Caco-2 (cell line): Measurements from ENCODE around the gene CTTNBP2NL. TPM values are rescaled to one million over a fixed set of nuclear protein-coding genes. Genes with fewer than 3 reads are reported as not detected.
"Not testable (repeated sequence)": the region's sequence is repeated elsewhere in the genome, so short reads cannot be mapped to it uniquely, and the experiment has no call there.

Experiments
- BruUV-seq: library from RNA; stranded (reverse); fragments of 400-500 nt; replicated peaks from 2 replicates; lab custom pipeline; 2021; lab: Mats Ljungman, UMichigan
- CTCF ChIA-PET: fragments of 300-600 bp; sonication (Branson Sonifier 250); formaldehyde crosslinking; loops from one replicate; lab custom pipeline; 2022; ENCODE audit warnings: antibody characterized with exemption; lab: Charles Lee
- POLR2A ChIA-PET: fragments of 300-600 bp; sonication (Branson Sonifier 250); formaldehyde crosslinking; loops from one replicate; lab custom pipeline; 2022; ENCODE audit warnings: antibody characterized with exemption; lab: Charles Lee
- DNase-seq, 2 experiments: peaks; one replicate each; pipeline versions ENCODE4 v3.0.0 to v3.0.0-alpha.2; 2020 to 2022
- H3K27me3 ChIP-seq: replicated peaks from 2 replicates; pipeline ENCODE4 v1.6.0; 2011; ENCODE audit warnings: low read length; ENCODE audit not compliant: control insufficient read depth, insufficient read depth
- H3K36me3 ChIP-seq: 2 replicates; pipeline ENCODE4 v1.5.1; 2011; ENCODE audit warnings: low read length; ENCODE audit not compliant: control insufficient read depth, insufficient read depth
- H3K4me1 ChIP-seq: fragments of 250-450 bp; sonication (Bioruptor Pico); 2 replicates; pipeline ENCODE4 v1.5.1; 2020; ENCODE audit warnings: mild to moderate bottlenecking
- H3K4me3 ChIP-seq: 2 replicates; pipeline ENCODE4 v1.5.1; 2011; ENCODE audit warnings: low read depth, mild to moderate bottlenecking, control low read depth, low read length
- H3K9me3 ChIP-seq: fragments of 250-450 bp; sonication (Bioruptor Pico); 2 replicates; pipeline ENCODE4 v1.5.1; 2020; ENCODE audit warnings: mild to moderate bottlenecking, moderate library complexity
- H3K27ac Mint-ChIP-seq: one replicate; pipeline ENCODE4 v1.8.0; 2022; ENCODE audit warnings: mixed read lengths; ENCODE audit not compliant: unreplicated experiment
- H3K27me3 Mint-ChIP-seq: one replicate; pipeline ENCODE4 v1.8.0; 2022; ENCODE audit warnings: mixed read lengths; ENCODE audit not compliant: insufficient read depth, unreplicated experiment
- H3K36me3 Mint-ChIP-seq: one replicate; pipeline ENCODE4 v1.8.0; 2022; ENCODE audit warnings: mild to moderate bottlenecking, mixed read lengths; ENCODE audit not compliant: insufficient read depth, unreplicated experiment
- H3K4me1 Mint-ChIP-seq: one replicate; pipeline ENCODE4 v1.8.0; 2022; ENCODE audit warnings: low read depth, mixed read lengths; ENCODE audit not compliant: unreplicated experiment
- H3K4me3 Mint-ChIP-seq: one replicate; pipeline ENCODE4 v1.8.0; 2022; ENCODE audit warnings: mild to moderate bottlenecking, moderate library complexity, mixed read lengths; ENCODE audit not compliant: unreplicated experiment
- H3K9me3 Mint-ChIP-seq: one replicate; pipeline ENCODE4 v1.8.0; 2022; ENCODE audit warnings: mixed read lengths; ENCODE audit not compliant: unreplicated experiment
- intact Hi-C: fragments of 100-400 bp; cut with micrococcal nuclease; formaldehyde crosslinking; loops from one replicate; pipeline ENCODE4 v1.10.0; 2022; ENCODE audit not compliant: unreplicated experiment
- total RNA-seq: library from RNA; stranded (reverse); gene quantifications from 2 replicates; pipeline ENCODE4 v1.2.3, GENCODE V29; 2022
- TF ChIP-seq, protein P1 (sequence below), 2 experiments: fragments of 200-600 bp in 1 of 2; IDR thresholded peaks; 1 replicate in 1 of 2; 2 replicates in 1 of 2; pipeline versions ENCODE4 v1.5.1 to v1.8.0; 2011 to 2022; ENCODE audit warnings: antibody characterized with exemption in 1 of 2, control low read depth in 1 of 2, inconsistent platforms in 1 of 2, low read depth in 1 of 2, low read length in 1 of 2, mild to moderate bottlenecking in 1 of 2, moderate library complexity in 1 of 2; ENCODE audit not compliant: insufficient read depth in 1 of 2, severe bottlenecking in 1 of 2, unreplicated experiment in 1 of 2

CTTNBP2NL gene
- total RNA-seq, 1 experiment from 2014 or later, result 11.3 TPM

DNA sequence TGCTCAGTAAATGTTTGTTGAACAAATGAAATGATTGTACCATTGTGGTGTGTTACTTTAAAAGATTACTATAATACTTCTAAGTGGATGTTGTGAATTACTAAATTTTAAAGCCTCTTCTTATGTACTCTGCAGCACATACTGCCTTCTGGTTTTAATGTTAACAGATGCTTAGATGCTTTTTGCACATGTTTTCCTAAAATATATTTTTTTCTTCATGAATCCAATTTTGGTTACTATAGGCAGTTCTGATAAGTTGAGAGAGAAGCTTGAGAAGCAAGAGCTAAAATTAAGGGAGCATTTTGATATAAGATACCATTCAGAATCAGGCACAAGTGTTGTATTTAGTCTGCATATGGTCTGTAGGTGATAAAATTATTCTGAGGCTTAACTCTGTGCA, 21.3 kb downstream of the CTTNBP2NL start:
- Histone ChIP-seq H3K4me1 (no peaks in the 10 kb centered on the region), H3K27me3 (no peaks in the 10 kb centered on the region), H3K4me3 (no peak overlapping the region), H3K9me3 (no peaks in the 10 kb centered on the region), H3K36me3 (no peaks in the 10 kb centered on the region)
- H3K9me3 Mint-ChIP-seq, result no peaks in the 10 kb centered on the region
- H3K36me3 Mint-ChIP-seq, result peaks cover 8% of the 10 kb centered on the region
- no peak overlapping the region for H3K4me3 Mint-ChIP-seq
- BruUV-seq, result no TSS peak
- no peak overlapping the region for H3K27ac Mint-ChIP-seq
- H3K4me1 Mint-ChIP-seq, result no peaks in the 10 kb centered on the region
- TF ChIP-seq, protein P1, sequence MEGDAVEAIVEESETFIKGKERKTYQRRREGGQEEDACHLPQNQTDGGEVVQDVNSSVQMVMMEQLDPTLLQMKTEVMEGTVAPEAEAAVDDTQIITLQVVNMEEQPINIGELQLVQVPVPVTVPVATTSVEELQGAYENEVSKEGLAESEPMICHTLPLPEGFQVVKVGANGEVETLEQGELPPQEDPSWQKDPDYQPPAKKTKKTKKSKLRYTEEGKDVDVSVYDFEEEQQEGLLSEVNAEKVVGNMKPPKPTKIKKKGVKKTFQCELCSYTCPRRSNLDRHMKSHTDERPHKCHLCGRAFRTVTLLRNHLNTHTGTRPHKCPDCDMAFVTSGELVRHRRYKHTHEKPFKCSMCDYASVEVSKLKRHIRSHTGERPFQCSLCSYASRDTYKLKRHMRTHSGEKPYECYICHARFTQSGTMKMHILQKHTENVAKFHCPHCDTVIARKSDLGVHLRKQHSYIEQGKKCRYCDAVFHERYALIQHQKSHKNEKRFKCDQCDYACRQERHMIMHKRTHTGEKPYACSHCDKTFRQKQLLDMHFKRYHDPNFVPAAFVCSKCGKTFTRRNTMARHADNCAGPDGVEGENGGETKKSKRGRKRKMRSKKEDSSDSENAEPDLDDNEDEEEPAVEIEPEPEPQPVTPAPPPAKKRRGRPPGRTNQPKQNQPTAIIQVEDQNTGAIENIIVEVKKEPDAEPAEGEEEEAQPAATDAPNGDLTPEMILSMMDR (IDR thresholded peaks at IDR 0.05; ENCODE audit: insufficient read depth in 1 of 2, low read depth in 1 of 2, low read length in 1 of 2, severe bottlenecking in 1 of 2, unreplicated experiment in 1 of 2), result no peak
- POLR2A ChIA-PET, result no interaction called here
- no peak for DNase-seq
- CTCF ChIA-PET, result no interaction called here
- intact Hi-C loops, result no loop called here
- no peaks in the 10 kb centered on the region for H3K27me3 Mint-ChIP-seq

DNA sequence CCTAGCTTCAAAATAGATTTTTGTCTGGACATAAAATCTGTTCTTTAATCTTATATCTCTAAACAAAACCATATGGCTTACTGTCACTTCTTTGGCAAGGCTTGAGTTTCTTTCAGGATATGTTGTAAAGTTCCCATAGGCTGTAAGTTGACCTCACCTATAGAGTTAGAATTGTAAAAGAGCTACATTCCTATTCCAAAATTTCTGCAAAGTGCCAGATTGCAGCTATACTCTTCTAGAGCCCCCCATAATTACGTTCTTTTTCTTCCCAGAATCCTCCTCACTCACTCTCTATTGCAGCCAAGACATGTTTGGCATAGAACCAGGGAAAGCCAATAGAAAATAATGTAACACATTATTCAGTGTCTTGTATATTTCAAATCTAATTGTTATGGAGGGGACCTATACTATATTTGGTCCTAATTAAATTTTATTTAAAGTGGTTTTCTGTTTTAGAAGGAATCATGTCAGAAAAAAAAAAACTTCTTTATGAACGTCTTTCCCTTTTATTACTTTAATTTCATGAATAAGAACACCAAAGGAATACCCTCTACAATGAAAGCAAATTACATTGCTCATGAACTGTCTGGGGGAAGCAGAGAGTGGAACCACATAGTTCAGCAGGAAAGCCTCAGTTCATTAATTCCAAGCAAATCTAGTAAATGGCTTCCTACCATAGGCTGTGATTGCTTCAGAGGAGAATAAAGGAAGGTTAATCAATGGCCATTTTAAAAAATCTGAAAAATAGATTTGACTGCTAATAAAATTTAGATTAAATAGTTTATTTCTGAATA, 22.3 kb downstream of the CTTNBP2NL start:
- Mint-ChIP-seq H3K36me3 (peaks cover 6% of the 10 kb centered on the region), H3K4me3 (no peak overlapping the region), H3K4me1 (no peaks in the 10 kb centered on the region), H3K9me3 (no peaks in the 10 kb centered on the region), H3K27me3 (no peaks in the 10 kb centered on the region), H3K27ac (no peak overlapping the region)
- CTCF ChIA-PET, result no interaction called here
- intact Hi-C loops, result no loop called here
- no peak overlapping the region for H3K4me3 ChIP-seq
- DNase-seq, result no peak
- H3K36me3 ChIP-seq, result no peaks in the 10 kb centered on the region
- TF ChIP-seq, protein P1 (IDR thresholded peaks at IDR 0.05; ENCODE audit: insufficient read depth in 1 of 2, low read depth in 1 of 2, low read length in 1 of 2, severe bottlenecking in 1 of 2, unreplicated experiment in 1 of 2), result no peak
- no peaks in the 10 kb centered on the region for H3K9me3 ChIP-seq
- no peaks in the 10 kb centered on the region for H3K27me3 ChIP-seq
- no TSS peak for BruUV-seq
- POLR2A ChIA-PET, result interaction anchor here (0.5 kb wide), 1 partner anchor 28 kb away, joined by 6 read pairs; no protein-coding TSS in a partner anchor
- H3K4me1 ChIP-seq, result no peaks in the 10 kb centered on the region

DNA sequence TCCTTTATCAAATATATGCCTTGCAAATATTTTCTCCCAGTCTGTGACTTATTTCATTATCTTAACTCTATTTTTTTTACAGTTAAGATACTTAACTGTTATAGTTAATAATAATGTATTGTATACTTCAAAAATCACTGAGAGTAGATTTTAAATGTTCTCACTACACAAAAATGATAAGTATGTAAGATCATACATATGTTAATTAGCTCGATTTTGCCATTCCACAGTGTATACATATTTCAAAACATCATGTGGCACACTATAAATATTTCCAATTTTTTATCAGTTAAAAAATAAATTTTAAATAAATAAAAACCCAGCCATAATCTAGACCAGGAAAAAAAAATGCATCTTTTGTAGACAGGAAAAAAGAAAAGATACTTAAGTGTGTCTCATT, 27.2 kb downstream of the CTTNBP2NL start:
- ChIA-PET CTCF (no interaction called here), POLR2A (no interaction called here)
- no TSS peak for BruUV-seq
- no peak overlapping the region for H3K4me3 ChIP-seq
- no peaks in the 10 kb centered on the region for H3K9me3 ChIP-seq
- H3K27me3 Mint-ChIP-seq, result no peaks in the 10 kb centered on the region
- H3K4me1 Mint-ChIP-seq, result no peaks in the 10 kb centered on the region
- DNase-seq, result no peak
- peaks cover 20% of the 10 kb centered on the region for H3K36me3 Mint-ChIP-seq
- H3K4me1 ChIP-seq, result no peaks in the 10 kb centered on the region
- intact Hi-C loops, result no loop called here
- TF ChIP-seq, protein P1 (IDR thresholded peaks at IDR 0.05; ENCODE audit: insufficient read depth in 1 of 2, low read depth in 1 of 2, low read length in 1 of 2, severe bottlenecking in 1 of 2, unreplicated experiment in 1 of 2), result no peak
- no peaks in the 10 kb centered on the region for H3K36me3 ChIP-seq
- H3K9me3 Mint-ChIP-seq, result no peaks in the 10 kb centered on the region
- no peak overlapping the region for H3K4me3 Mint-ChIP-seq
- no peaks in the 10 kb centered on the region for H3K27me3 ChIP-seq
- no peak overlapping the region for H3K27ac Mint-ChIP-seq

DNA sequence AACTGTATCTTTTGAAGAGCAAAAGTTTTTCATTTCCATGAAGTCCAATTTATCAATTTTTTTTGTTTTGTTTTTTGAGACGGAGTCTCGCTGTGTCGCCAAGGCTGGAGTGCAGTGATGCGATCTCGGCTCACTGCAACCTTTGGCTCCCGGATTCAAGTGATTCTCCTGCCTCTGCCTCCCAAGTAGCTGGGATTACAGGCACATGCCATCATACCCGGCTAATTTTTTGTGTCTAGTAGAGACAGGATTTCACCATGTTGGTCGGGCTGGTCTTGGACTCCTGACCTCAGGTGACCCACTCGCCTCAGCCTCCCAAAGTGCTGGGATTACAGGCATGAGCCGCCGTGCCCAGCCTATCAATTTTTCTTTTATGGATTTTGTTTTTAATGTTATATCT, 27.7 kb downstream of the CTTNBP2NL start:
- H3K27me3 Mint-ChIP-seq, CTCF ChIA-PET, H3K9me3 Mint-ChIP-seq, H3K9me3 ChIP-seq, BruUV-seq, POLR2A ChIA-PET, H3K4me3 Mint-ChIP-seq, DNase-seq, H3K27ac Mint-ChIP-seq, H3K4me1 Mint-ChIP-seq, H3K36me3 ChIP-seq, H3K4me1 ChIP-seq, intact Hi-C loops, H3K27me3 ChIP-seq, H3K4me3 ChIP-seq: not testable (repeated sequence)
- H3K36me3 Mint-ChIP-seq, result peaks cover 16% of the 10 kb centered on the region
